Left ventricle myocardium inferior (tissue), 1 donor: ENCODE measurements around the gene RPH3AL. TPM values are rescaled to one million over a fixed set of nuclear protein-coding genes. Genes with fewer than 3 reads are reported as not detected.

ENCODE experiments used
- DNase-seq: peaks from one replicate; pipeline ENCODE4 v3.0.0-alpha.2; 2020
- H3K27ac ChIP-seq: fragments of 200-600 bp; replicated peaks from 2 replicates; pipeline ENCODE4 v1.8.0; 2021
- H3K27me3 ChIP-seq: fragments of 200-600 bp; 2 replicates; pipeline ENCODE4 v1.8.0; 2021; ENCODE audit warnings: low read depth
- H3K36me3 ChIP-seq: fragments of 200-600 bp; 2 replicates; pipeline ENCODE4 v1.8.0; 2021
- H3K4me1 ChIP-seq: fragments of 200-600 bp; 2 replicates; pipeline ENCODE4 v1.8.0; 2021
- H3K4me3 ChIP-seq: fragments of 200-600 bp; 2 replicates; pipeline ENCODE4 v1.8.0; 2021; ENCODE audit warnings: mild to moderate bottlenecking, moderate library complexity
- H3K9me3 ChIP-seq: fragments of 200-600 bp; replicated peaks from 2 replicates; pipeline ENCODE4 v1.8.0; 2021
- CTCF ChIP-seq: fragments of 200-600 bp; IDR thresholded peaks from 2 replicates; pipeline ENCODE4 v1.8.0; 2021; ENCODE audit warnings: antibody characterized with exemption, mild to moderate bottlenecking, borderline replicate concordance
- intact Hi-C: fragments of 100-400 bp; cut with micrococcal nuclease; formaldehyde crosslinking; loops from one replicate; pipeline ENCODE4 v1.11.0; 2022
- total RNA-seq: library from RNA; stranded (reverse); fragmentation: NEBNext Ultra II Directional; extraction: Animal tissue kit (Norgen Biotek cat#: 25700); gene quantifications from one replicate; pipeline ENCODE4 v1.2.1, GENCODE V29; 2021
- donor health status: DM: no; HTN: yes; CAD: no; lungs with severe emphysema.

Gene RPH3AL
- total RNA-seq, 1 donor from 2014 or later: 4.0 TPM

GRCh38 chr17:269616-270514, 82.7 kb downstream of the RPH3AL start:
- no peak for TF ChIP-seq CTCF
- no peaks in the 10 kb centered on the region for H3K27me3 ChIP-seq
- H3K4me1 ChIP-seq: peaks cover 33% of the 10 kb centered on the region
- no peak overlapping the region for H3K4me3 ChIP-seq
- DNase-seq: no peak
- no peaks in the 10 kb centered on the region for H3K9me3 ChIP-seq
- intact Hi-C loops: no loop called here
- no peak overlapping the region for H3K27ac ChIP-seq
- H3K36me3 ChIP-seq: no peaks in the 10 kb centered on the region

- Histone ChIP-seq H3K27ac (peak overlapping the region; percentile 81), H3K36me3 (no peaks in the 10 kb centered on the region), H3K4me1 (peaks cover 34% of the 10 kb centered on the region), H3K4me3 (peak overlapping the region; percentile 5), H3K9me3 (peaks cover 2% of the 10 kb centered on the region), H3K27me3 (no peaks in the 10 kb centered on the region)
- intact Hi-C loops: no loop called here
- peak; percentile 48 for DNase-seq
- no peak for TF ChIP-seq CTCF
Measured at GRCh38 chr17:266701-267667, 85.6 kb downstream of the RPH3AL start.

GRCh38 chr17:266219-266618, 86.4 kb downstream of the RPH3AL start:
- Histone ChIP-seq H3K4me3 (no peak overlapping the region), H3K4me1 (peaks cover 36% of the 10 kb centered on the region), H3K27ac (peak overlapping the region; percentile 81), H3K36me3 (no peaks in the 10 kb centered on the region), H3K27me3 (peaks cover 5% of the 10 kb centered on the region), H3K9me3 (peaks cover 10% of the 10 kb centered on the region)
- no peak for DNase-seq
- no peak for TF ChIP-seq CTCF
- intact Hi-C loops: no loop called here

- peaks cover 7% of the 10 kb centered on the region for H3K27me3 ChIP-seq
- H3K27ac ChIP-seq: peak overlapping the region; percentile 81
- H3K9me3 ChIP-seq: peaks cover 10% of the 10 kb centered on the region
- DNase-seq: peak; percentile 33
- H3K4me1 ChIP-seq: peaks cover 41% of the 10 kb centered on the region
- intact Hi-C loops: no loop called here
- no peak overlapping the region for H3K4me3 ChIP-seq
- H3K36me3 ChIP-seq: no peaks in the 10 kb centered on the region
- no peak for TF ChIP-seq CTCF
Measured at GRCh38 chr17:265718-266117, 86.9 kb downstream of the RPH3AL start.

- no peak overlapping the region for H3K27ac ChIP-seq
- DNase-seq: no peak
- H3K9me3 ChIP-seq: peaks cover 10% of the 10 kb centered on the region
- peaks cover 60% of the 10 kb centered on the region for H3K4me1 ChIP-seq
- H3K36me3 ChIP-seq: no peaks in the 10 kb centered on the region
- intact Hi-C loops: no loop called here
- no peak overlapping the region for H3K4me3 ChIP-seq
- peaks cover 21% of the 10 kb centered on the region for H3K27me3 ChIP-seq
- TF ChIP-seq CTCF: no peak
Measured at GRCh38 chr17:263773-264172, 88.8 kb downstream of the RPH3AL start.
